Sigmoid colon (tissue), 7 donors: ENCODE results near the gene PSME1. TPM values are rescaled to one million over a fixed set of nuclear protein-coding genes. Genes with fewer than 3 reads are reported as not detected.

Experiments used
- DNase-seq: peaks from one replicate; pipeline ENCODE4 v3.0.0-alpha.2; 2019
- H3K27ac ChIP-seq, 4 donors: fragments of 200-600 bp; sonication (generic); one replicate each; pipeline ENCODE4 v1.5.1; 2016 to 2019; ENCODE audit warnings: mild to moderate bottlenecking in 1 of 4
- H3K27me3 ChIP-seq, 3 donors: fragments of 200-600 bp; sonication (generic); one replicate each; pipeline ENCODE4 v1.5.1; 2019; ENCODE audit warnings: mild to moderate bottlenecking in 1 of 3
- H3K36me3 ChIP-seq, 4 donors: fragments of 200-600 bp; sonication (generic); one replicate each; pipeline ENCODE4 v1.5.1; 2016 to 2019
- H3K4me1 ChIP-seq, 4 donors: fragments of 200-600 bp; sonication (generic); one replicate each; pipeline ENCODE4 v1.5.1; 2017 to 2019
- H3K4me3 ChIP-seq, 4 donors: fragments of 200-600 bp; sonication (generic); one replicate each; pipeline ENCODE4 v1.5.1; 2017 to 2019; ENCODE audit warnings: mild to moderate bottlenecking in 2 of 4, moderate library complexity in 1 of 4
- H3K9me3 ChIP-seq, 4 donors: fragments of 200-600 bp in 3 of 4; sonication (generic) in 3 of 4; one replicate each; pipeline versions ENCODE4 v1.5.1 to v1.6.1; 2013 to 2019
- EP300 ChIP-seq, 4 donors: sonication (generic); formaldehyde crosslinking; IDR thresholded peaks; one replicate each; pipeline ENCODE4 v1.6.1; 2017; ENCODE audit warnings: antibody characterized with exemption in 4 of 4
- POLR2A ChIP-seq, 2 donors: fragments of 450-650 bp; IDR thresholded peaks; one replicate each; pipeline ENCODE4 v1.6.1; 2016; ENCODE audit warnings: antibody characterized with exemption in 2 of 2, mild to moderate bottlenecking in 2 of 2, moderate library complexity in 2 of 2
- POLR2AphosphoS5 ChIP-seq, 4 donors: sonication (generic); formaldehyde crosslinking; IDR thresholded peaks; one replicate each; pipeline ENCODE4 v1.6.1; 2017; ENCODE audit warnings: antibody characterized with exemption in 4 of 4
- WGBS, 2 donors: extraction: QIAGEN DNeasy Blood & Tissue Kit; methylation state at CpG; one replicate each; pipeline ENCODE4 v1.1.7; 2013; 5-methylcytosine and 5-hydroxymethylcytosine counted together
- intact Hi-C: fragments of 100-400 bp; cut with DNase I; formaldehyde crosslinking; loops from one replicate; pipeline ENCODE4 v1.15.1; 2023
- polyA plus RNA-seq, 3 donors: library from polyadenylated mRNA; stranded (reverse); fragments of 200-250 nt; gene quantifications; one replicate each; pipeline ENCODE4 v1.2.3, GENCODE V29; 2013
- total RNA-seq, 4 donors: library from RNA; depleted of rRNA; stranded (reverse); fragments of >200 nt; gene quantifications; one replicate each; pipeline ENCODE4 v1.1.0, GENCODE V29; 2016
- TF ChIP-seq, protein P1 (sequence below), 4 experiments: fragments of 450-650 bp in 3 of 4; fragments of 200-600 bp in 1 of 4; IDR thresholded peaks; one replicate each; pipeline ENCODE4 v1.5.1; 2016 to 2019; ENCODE audit warnings: antibody characterized with exemption in 4 of 4, mild to moderate bottlenecking in 3 of 4, moderate library complexity in 2 of 4
- donor health status: healthy with polysubstance abuse.
- donor health status: Bipolar disorder and iron deficiency.
- donor health status: healthy.

PSME1 gene
- total and polyA plus RNA-seq, 7 donors, result 129 to 438 (median 186) TPM

GRCh38 chr14:24164518-24164991 is 28.6 kb downstream of the PSME1 start:
- H3K27me3 ChIP-seq, result no peaks in the 10 kb centered on the region
- no peak overlapping the region for H3K4me3 ChIP-seq
- H3K36me3 ChIP-seq, result peaks cover 22 to 68% (median 41%) of the 10 kb centered on the region in 4 donors
- no peak overlapping the region for H3K27ac ChIP-seq
- peaks cover 0 to 40% (median 28%) of the 10 kb centered on the region in 4 donors for H3K4me1 ChIP-seq
- no peak for DNase-seq
- H3K9me3 ChIP-seq, result no peaks in the 10 kb centered on the region
- 87 to 94% methylated on average over 14 of the region's 14 CpGs for WGBS, 2 donors
- intact Hi-C loops, result no loop called here
- TF ChIP-seq, protein P1, sequence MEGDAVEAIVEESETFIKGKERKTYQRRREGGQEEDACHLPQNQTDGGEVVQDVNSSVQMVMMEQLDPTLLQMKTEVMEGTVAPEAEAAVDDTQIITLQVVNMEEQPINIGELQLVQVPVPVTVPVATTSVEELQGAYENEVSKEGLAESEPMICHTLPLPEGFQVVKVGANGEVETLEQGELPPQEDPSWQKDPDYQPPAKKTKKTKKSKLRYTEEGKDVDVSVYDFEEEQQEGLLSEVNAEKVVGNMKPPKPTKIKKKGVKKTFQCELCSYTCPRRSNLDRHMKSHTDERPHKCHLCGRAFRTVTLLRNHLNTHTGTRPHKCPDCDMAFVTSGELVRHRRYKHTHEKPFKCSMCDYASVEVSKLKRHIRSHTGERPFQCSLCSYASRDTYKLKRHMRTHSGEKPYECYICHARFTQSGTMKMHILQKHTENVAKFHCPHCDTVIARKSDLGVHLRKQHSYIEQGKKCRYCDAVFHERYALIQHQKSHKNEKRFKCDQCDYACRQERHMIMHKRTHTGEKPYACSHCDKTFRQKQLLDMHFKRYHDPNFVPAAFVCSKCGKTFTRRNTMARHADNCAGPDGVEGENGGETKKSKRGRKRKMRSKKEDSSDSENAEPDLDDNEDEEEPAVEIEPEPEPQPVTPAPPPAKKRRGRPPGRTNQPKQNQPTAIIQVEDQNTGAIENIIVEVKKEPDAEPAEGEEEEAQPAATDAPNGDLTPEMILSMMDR (IDR thresholded peaks at IDR 0.05), result no peak
- TF ChIP-seq POLR2AphosphoS5 (IDR thresholded peaks at IDR 0.05) (no peak), POLR2A (IDR thresholded peaks at IDR 0.05) (no peak), EP300 (IDR thresholded peaks at IDR 0.05) (no peak)

DNA sequence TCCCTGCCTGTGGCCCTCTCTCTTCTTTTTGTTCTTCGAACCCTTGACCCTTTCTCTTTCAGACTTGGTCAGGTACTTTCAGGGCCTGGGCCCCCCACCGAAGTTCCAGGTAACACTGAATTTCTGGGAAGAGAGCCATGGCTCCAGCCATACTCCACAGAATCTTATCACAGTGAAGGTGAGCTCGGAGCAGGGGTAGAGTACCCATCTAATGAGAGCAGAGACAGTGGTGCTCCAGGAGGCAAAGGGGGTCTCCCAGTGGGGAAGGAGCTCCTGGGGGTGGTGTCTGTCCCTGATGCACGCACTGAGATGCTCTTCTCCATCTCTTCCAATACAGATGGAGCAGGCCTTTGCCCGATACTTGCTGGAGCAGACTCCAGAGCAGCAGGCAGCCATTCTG is 29.8 kb downstream of the PSME1 start:
- peaks cover 18 to 57% (median 41%) of the 10 kb centered on the region in 4 donors for H3K36me3 ChIP-seq
- TF ChIP-seq POLR2A (IDR thresholded peaks at IDR 0.05), result no peak
- TF ChIP-seq POLR2AphosphoS5 (IDR thresholded peaks at IDR 0.05), result no peak
- no peak for TF ChIP-seq EP300 (IDR thresholded peaks at IDR 0.05)
- TF ChIP-seq, protein P1 (IDR thresholded peaks at IDR 0.05), result no peak
- 94 to 98% methylated on average over 5 of the region's 5 CpGs for WGBS, 2 donors
- no peak for DNase-seq
- H3K27ac ChIP-seq, result no peak overlapping the region
- H3K4me1 ChIP-seq, result peaks cover 0 to 35% (median 24%) of the 10 kb centered on the region in 4 donors
- H3K4me3 ChIP-seq, result no peak overlapping the region
- no peaks in the 10 kb centered on the region for H3K9me3 ChIP-seq
- H3K27me3 ChIP-seq, result no peaks in the 10 kb centered on the region
- intact Hi-C loops, result no loop called here

DNA sequence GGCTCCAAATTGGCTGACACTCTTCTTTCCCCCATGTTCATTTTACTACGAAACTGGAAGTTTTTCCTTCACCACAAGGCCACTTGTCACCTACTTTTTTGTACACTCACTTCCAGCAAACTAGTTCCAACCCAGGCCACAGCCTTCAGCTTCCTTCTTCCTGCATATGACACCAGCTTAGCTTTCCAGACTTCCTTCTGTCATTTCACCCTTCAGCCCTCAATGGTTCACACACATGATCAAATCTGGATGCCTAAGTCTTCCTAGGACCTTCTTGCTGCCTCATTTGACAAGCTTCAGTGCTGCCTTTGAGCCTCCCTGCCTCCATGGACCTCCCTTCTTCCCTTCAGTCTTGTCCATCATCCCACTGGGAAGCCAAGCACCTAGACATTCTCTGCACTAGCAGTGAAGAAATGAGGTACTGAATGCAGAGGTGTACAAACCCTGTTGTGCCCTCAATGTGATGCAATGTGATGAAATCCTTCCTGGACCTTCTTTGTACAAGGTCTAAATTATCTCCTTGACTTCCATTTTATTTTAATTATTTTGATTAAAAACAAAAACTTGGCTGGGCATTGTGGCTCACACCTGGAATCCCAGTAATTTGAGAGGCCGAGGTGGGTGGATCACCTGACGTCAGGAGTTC is 31.6 kb downstream of the PSME1 start:
- H3K4me1 ChIP-seq, result peaks cover 0 to 38% (median 24%) of the 10 kb centered on the region in 4 donors
- intact Hi-C loops, result no loop called here
- H3K4me3 ChIP-seq, result no peak overlapping the region
- no peak for TF ChIP-seq POLR2A (IDR thresholded peaks at IDR 0.05)
- TF ChIP-seq POLR2AphosphoS5 (IDR thresholded peaks at IDR 0.05), result no peak
- TF ChIP-seq EP300 (IDR thresholded peaks at IDR 0.05), result no peak
- TF ChIP-seq, protein P1 (IDR thresholded peaks at IDR 0.05), result no peak
- no peaks in the 10 kb centered on the region for H3K9me3 ChIP-seq
- peaks cover 18 to 57% (median 41%) of the 10 kb centered on the region in 4 donors for H3K36me3 ChIP-seq
- DNase-seq, result no peak
- WGBS, 2 donors, result 88 to 91% methylated on average over 3 of the region's 3 CpGs
- no peaks in the 10 kb centered on the region for H3K27me3 ChIP-seq
- H3K27ac ChIP-seq, result no peak overlapping the region

DNA sequence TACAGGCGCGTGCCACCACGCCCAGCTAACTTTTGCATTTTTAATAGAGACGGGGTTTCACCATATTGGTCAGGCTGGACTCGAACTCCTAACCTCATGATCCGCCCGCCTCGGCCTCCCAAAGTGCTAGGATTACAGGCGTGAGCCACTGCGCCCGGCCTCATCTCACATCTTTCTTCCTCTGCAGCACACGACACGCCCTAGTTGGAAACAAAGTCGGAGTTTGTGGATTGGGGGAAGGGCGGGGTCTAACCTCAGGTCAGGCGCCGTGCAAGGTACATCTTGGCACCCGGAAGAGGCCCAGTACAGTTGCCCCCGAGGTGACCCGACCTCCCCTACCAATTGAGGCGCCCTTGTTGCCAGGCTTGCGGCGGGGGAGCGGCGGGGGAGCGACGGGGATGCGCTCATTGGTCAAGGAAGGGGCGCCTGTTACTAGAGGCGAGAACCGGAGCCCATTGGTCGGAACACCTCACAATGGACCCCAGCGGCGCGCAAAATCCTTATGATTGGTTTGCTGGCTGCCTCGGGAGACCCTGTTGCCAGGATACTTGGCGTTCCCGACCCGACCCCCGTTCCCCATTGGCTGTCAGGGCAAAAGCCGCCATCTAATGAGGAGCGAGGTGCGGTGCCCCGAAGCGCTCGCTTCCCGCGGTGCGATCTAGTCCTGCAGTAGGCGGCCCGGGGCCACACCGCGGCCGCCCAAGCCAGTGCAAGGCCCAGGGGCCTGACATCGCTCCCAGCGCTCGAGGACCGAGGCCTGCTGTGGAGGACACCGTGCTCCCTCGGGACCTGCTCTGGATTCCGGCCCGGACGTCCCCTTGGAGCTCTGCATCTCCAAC is 35.6 kb downstream of the PSME1 start, which contains the start of gene REC8:
TSS of gene REC8 (plus strand) at position 659 of the 839 bp plus-strand sequence. CDS start 473 bp downstream, outside the sequence.
- WGBS, 2 donors, result 19 to 74% methylated on average over 63 of the region's 63 CpGs
- Histone ChIP-seq H3K9me3 (no peaks in the 10 kb centered on the region), H3K4me1 (peaks cover 0 to 20% (median 16%) of the 10 kb centered on the region in 4 donors), H3K36me3 (peaks cover 3 to 18% (median 7%) of the 10 kb centered on the region in 4 donors), H3K4me3 (peak within 1 kb of the TSS; percentile 31 to 56 (median 48)), H3K27ac (peak within 1 kb of the TSS; percentile 32 to 70 (median 66)), H3K27me3 (no peaks in the 10 kb centered on the region)
- intact Hi-C loops, result no loop called here
- peak; percentile 95 for DNase-seq
- TF ChIP-seq EP300 (IDR thresholded peaks at IDR 0.05) (no peak), POLR2AphosphoS5 (IDR thresholded peaks at IDR 0.05) (peak in 3 of 4 donors; percentile 4 to 66 (median 55))
